OCI-LY7 (cell line): Measurements from ENCODE around the gene SFT2D3. TPM values are rescaled to one million over a fixed set of nuclear protein-coding genes. Genes with fewer than 3 reads are reported as not detected.
A peak's percentile ranks its signal among the peaks of the same experiment; 100 is the strongest.
"Not testable (repeated sequence)": the region's sequence is repeated elsewhere in the genome, so short reads cannot be mapped to it uniquely, and the experiment has no call there.

ENCODE experiments used
- BruUV-seq: library from RNA; stranded (reverse); fragments of 400-500 nt; replicated peaks from 2 replicates; lab custom pipeline; 2021; lab: Mats Ljungman, UMichigan
- CTCF ChIA-PET: fragments of 300-600 bp; sonication (Branson Sonifier 250); formaldehyde crosslinking; loops from one replicate; lab custom pipeline; 2022; ENCODE audit warnings: antibody characterized with exemption; ENCODE audit not compliant: unreplicated experiment; lab: Charles Lee
- POLR2A ChIA-PET: fragments of 300-600 bp; sonication (Branson Sonifier 250); formaldehyde crosslinking; loops from one replicate; lab custom pipeline; 2022; ENCODE audit warnings: antibody characterized with exemption; lab: Charles Lee
- DNase-seq: peaks from one replicate; pipeline ENCODE4 v3.0.0-alpha.2; 2015; ENCODE audit warnings: low spot score
- H2AFZ ChIP-seq: fragments of 200-600 bp; sonication (generic), shearing (Covaris generic); 2 replicates; pipeline ENCODE4 v1.6.1; 2014; ENCODE audit warnings: mild to moderate bottlenecking, antibody characterized with exemption, low read length, moderate library complexity
- H3K27ac ChIP-seq: fragments of 200-600 bp; sonication (generic); 2 replicates; pipeline ENCODE4 v1.5.1; 2014; ENCODE audit warnings: mixed run types, low read depth, mild to moderate bottlenecking, moderate library complexity, low read length, inconsistent platforms; ENCODE audit not compliant: poor library complexity, severe bottlenecking
- H3K36me3 ChIP-seq: fragments of 200-600 bp; sonication (generic); 2 replicates; pipeline ENCODE4 v1.6.1; 2014; ENCODE audit warnings: mild to moderate bottlenecking, antibody characterized with exemption, low read length, moderate library complexity, mixed read lengths; ENCODE audit not compliant: insufficient read depth
- H3K4me1 ChIP-seq: fragments of 200-600 bp; sonication (generic); 2 replicates; pipeline ENCODE4 v1.5.1; 2014; ENCODE audit warnings: mild to moderate bottlenecking, low read length; ENCODE audit not compliant: insufficient read depth, poor library complexity, severe bottlenecking
- H3K4me2 ChIP-seq: fragments of 200-600 bp; sonication (generic); 2 replicates; pipeline ENCODE4 v1.6.1; 2014; ENCODE audit warnings: mild to moderate bottlenecking, low read length
- H3K4me3 ChIP-seq: fragments of 200-600 bp; sonication (generic); 2 replicates; pipeline ENCODE4 v1.5.1; 2014; ENCODE audit warnings: mild to moderate bottlenecking, low read depth, low read length; ENCODE audit not compliant: poor library complexity, severe bottlenecking
- H3K79me2 ChIP-seq: fragments of 200-600 bp; sonication (generic); 2 replicates; pipeline ENCODE4 v1.6.1; 2016; ENCODE audit warnings: low read depth, mild to moderate bottlenecking, low read length, moderate library complexity, mixed read lengths; ENCODE audit not compliant: insufficient read depth
- H3K9me2 ChIP-seq: fragments of 200-600 bp; sonication (generic); 2 replicates; pipeline ENCODE4 v1.6.1; 2016; ENCODE audit warnings: mild to moderate bottlenecking, low read length, mixed read lengths; ENCODE audit not compliant: insufficient read depth
- H3K9me3 ChIP-seq: fragments of 200-600 bp; sonication (generic); 2 replicates; pipeline ENCODE4 v1.6.1; 2014; ENCODE audit warnings: mild to moderate bottlenecking, mixed run types, low read length, mixed read lengths
- H4K20me1 ChIP-seq: fragments of 200-600 bp; sonication (generic); 2 replicates; pipeline ENCODE4 v1.6.1; 2014; ENCODE audit warnings: mild to moderate bottlenecking, antibody characterized with exemption, low read length, moderate library complexity, mixed read lengths; ENCODE audit not compliant: insufficient read depth
- EZH2phosphoT487 ChIP-seq: fragments of 200-600 bp; sonication (generic); IDR thresholded peaks from 2 replicates; pipeline ENCODE4 v1.6.1; 2018; ENCODE audit warnings: low read depth, borderline replicate concordance, mild to moderate bottlenecking, mixed run types, antibody characterized with exemption, low read length, moderate library complexity, mixed read lengths
- intact Hi-C: fragments of 100-400 bp; cut with micrococcal nuclease; formaldehyde crosslinking; loops from one replicate; pipeline ENCODE4 v1.10.0; 2022; ENCODE audit not compliant: unreplicated experiment
- total RNA-seq, 2 experiments: library from RNA; depleted of rRNA in 1 of 2; stranded (reverse); fragments of >200 nt in 1 of 2; shearing (Covaris generic) in 1 of 2; gene quantifications; 2 replicates each; pipeline ENCODE4 v1.2.3, GENCODE V29; 2014 to 2022
- TF ChIP-seq, protein P1 (sequence below): fragments of 200-600 bp; sonication (generic); conservative IDR thresholded peaks from 2 replicates; pipeline ENCODE4 v1.5.1; 2014; ENCODE audit warnings: mild to moderate bottlenecking, antibody characterized with exemption, low read length, moderate library complexity, mixed read lengths

SFT2D3 gene
- total RNA-seq, 2 experiments from 2014 or later: 7.6 to 14.3 TPM

DNA sequence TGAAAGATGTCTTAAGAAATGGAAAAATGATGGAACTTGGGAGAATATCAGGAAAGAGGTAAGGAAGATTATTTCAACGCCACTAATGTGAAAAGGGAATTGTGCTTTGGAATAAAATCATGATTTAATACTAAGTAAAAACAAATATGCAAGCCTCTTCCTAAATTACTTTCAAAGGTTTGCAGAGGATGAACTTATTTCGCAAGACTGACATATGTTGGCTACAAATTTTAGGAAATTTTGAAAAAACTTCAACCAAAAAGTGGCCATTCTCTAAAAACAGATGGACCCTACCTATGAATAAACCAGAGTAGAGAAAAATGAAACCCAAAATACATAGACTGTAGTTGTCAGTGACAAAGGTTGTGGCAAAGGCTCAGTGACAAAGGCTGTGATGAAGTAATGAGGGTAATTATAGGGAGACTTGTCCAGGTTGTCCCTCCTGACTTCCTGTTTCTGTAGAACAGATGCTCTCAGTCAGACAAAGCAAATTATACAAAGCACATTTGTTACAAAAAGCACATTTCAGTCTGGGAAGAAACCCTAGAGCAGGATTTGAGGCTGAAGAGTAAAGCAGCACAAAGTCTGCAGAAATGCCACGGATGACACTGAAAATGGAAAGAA, 39.5 kb downstream of the SFT2D3 start:
- H3K9me2 ChIP-seq: no peaks in the 10 kb centered on the region
- intact Hi-C loops: no loop called here
- BruUV-seq: no TSS peak
- ChIA-PET CTCF (no interaction called here), POLR2A (no interaction called here)
- no peaks in the 10 kb centered on the region for H3K9me3 ChIP-seq
- no peaks in the 10 kb centered on the region for H3K4me1 ChIP-seq
- H3K79me2 ChIP-seq: no peaks in the 10 kb centered on the region
- H3K27ac ChIP-seq: no peak overlapping the region
- H3K4me2 ChIP-seq: no peak overlapping the region
- no peak overlapping the region for H2AFZ ChIP-seq
- no peak for TF ChIP-seq EZH2phosphoT487
- TF ChIP-seq, protein P1, sequence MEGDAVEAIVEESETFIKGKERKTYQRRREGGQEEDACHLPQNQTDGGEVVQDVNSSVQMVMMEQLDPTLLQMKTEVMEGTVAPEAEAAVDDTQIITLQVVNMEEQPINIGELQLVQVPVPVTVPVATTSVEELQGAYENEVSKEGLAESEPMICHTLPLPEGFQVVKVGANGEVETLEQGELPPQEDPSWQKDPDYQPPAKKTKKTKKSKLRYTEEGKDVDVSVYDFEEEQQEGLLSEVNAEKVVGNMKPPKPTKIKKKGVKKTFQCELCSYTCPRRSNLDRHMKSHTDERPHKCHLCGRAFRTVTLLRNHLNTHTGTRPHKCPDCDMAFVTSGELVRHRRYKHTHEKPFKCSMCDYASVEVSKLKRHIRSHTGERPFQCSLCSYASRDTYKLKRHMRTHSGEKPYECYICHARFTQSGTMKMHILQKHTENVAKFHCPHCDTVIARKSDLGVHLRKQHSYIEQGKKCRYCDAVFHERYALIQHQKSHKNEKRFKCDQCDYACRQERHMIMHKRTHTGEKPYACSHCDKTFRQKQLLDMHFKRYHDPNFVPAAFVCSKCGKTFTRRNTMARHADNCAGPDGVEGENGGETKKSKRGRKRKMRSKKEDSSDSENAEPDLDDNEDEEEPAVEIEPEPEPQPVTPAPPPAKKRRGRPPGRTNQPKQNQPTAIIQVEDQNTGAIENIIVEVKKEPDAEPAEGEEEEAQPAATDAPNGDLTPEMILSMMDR: no peak
- no peaks in the 10 kb centered on the region; the same call in 1 of the 2 replicates for H4K20me1 ChIP-seq
- H3K36me3 ChIP-seq: peaks cover 86% of the 10 kb centered on the region
- H3K4me3 ChIP-seq: no peak overlapping the region
- peak; percentile 10 for DNase-seq

DNA sequence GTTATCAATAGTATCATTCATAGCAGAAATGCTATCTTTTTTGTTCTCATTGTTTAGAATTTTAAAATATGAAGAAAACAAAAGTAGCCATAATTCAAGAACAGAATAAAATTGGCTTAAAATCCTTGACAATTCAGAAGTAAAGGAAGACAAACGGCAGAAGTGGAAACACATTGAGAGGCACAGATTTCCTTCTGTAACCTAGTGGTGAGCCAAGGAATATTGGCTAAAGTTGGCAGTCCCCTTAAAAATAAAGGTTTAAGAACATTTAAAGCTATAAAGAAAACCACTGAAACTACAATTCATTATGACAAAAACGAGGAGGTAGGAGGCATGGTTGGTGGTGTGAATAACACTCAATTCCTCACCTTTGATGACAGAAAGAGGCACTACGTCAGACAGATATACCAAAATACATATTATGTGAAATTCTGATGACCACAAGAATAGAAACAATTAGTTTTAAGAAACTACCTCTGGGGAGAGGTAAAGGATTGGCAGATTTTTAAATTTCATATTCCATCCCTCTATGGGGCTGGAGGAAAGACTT, 42.3 kb downstream of the SFT2D3 start:
- Histone ChIP-seq H3K79me2 (0 out of 2 replicates have a peak, but pooled peaks cover 5% of the 10 kb centered on the region), H3K36me3 (peaks cover 86% of the 10 kb centered on the region), H4K20me1 (no peaks in the 10 kb centered on the region; the same call in 1 of the 2 replicates), H3K27ac (no peak overlapping the region), H3K4me3 (no peak overlapping the region), H3K9me2 (no peaks in the 10 kb centered on the region), H3K4me2 (no peak overlapping the region), H2AFZ (no peak overlapping the region), H3K4me1 (no peaks in the 10 kb centered on the region), H3K9me3 (no peaks in the 10 kb centered on the region)
- TF ChIP-seq, protein P1: peak; percentile 23; the same call in 1 of the 2 replicates
- no peak for TF ChIP-seq EZH2phosphoT487
- BruUV-seq: no TSS peak
- ChIA-PET POLR2A (interaction anchor here (0.7 to 0.9 kb wide), 2 partner anchors 11 to 17 kb away, joined by 3 read pairs; no protein-coding TSS in a partner anchor), CTCF (no interaction called here)
- DNase-seq: no peak
- intact Hi-C loops: no loop called here

DNA sequence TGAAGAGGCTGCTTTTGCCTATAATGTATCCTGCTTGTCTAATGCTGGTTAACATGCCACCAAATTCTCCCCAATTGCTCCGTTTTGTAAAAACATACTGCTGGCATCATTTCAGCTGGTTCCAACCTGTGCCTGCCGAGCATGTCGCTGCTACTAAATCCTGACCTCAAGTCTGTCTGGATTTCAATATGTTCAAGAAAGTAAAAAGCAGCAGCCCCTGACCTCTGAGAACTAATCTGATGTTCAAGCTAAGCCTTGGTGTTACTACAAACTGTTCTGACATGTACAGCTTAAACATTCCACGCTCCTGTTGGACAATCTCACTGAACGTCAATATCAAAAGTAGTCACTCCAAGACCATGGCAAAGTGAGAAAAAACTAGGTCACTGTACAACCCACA, 46.3 kb downstream of the SFT2D3 start:
- no peak for DNase-seq
- TF ChIP-seq EZH2phosphoT487: no peak
- TF ChIP-seq, protein P1: no peak
- H4K20me1 ChIP-seq: no peaks in the 10 kb centered on the region
- ChIA-PET POLR2A (no interaction called here), CTCF (no interaction called here)
- intact Hi-C loops: loop anchor here (2.0 kb wide), 1 partner anchor 45 kb away; no protein-coding TSS in a partner anchor
- H3K36me3 ChIP-seq: peaks cover 82% of the 10 kb centered on the region
- H2AFZ ChIP-seq: no peak overlapping the region
- H3K79me2 ChIP-seq: 0 out of 2 replicates have a peak, but pooled peaks cover 5% of the 10 kb centered on the region
- no peaks in the 10 kb centered on the region for H3K9me2 ChIP-seq
- H3K27ac ChIP-seq: no peak overlapping the region
- H3K4me1 ChIP-seq: peaks cover 13% of the 10 kb centered on the region
- no peak overlapping the region for H3K4me3 ChIP-seq
- BruUV-seq: TSS peak; percentile 28
- H3K4me2 ChIP-seq: no peak overlapping the region
- H3K9me3 ChIP-seq: no peaks in the 10 kb centered on the region

DNA sequence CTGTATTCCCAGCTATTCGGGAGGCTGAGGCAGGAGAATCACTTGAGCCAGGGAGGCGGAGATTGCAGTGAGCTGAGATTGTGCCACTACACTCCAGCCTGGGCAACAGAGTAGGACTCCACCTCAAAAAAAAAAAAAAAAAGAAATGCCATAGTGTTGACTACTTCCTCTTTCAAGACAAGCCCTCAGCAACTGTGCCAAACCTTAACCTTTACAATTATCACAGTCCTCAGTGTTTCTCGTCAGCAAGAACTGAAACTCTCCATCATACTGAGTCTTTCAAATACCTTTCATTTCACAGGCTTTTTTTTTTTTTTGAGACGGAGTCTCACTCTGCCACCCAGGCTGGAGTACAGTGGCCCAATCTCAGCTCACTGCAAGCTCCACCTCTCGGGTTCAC, 48.2 kb downstream of the SFT2D3 start:
- peak; percentile 86 for DNase-seq

More for the DNA sequence above, 48.2 kb downstream of the SFT2D3 start:
- H3K9me2 ChIP-seq, H3K9me3 ChIP-seq, H3K4me3 ChIP-seq, BruUV-seq, H2AFZ ChIP-seq, H4K20me1 ChIP-seq, CTCF ChIA-PET, H3K79me2 ChIP-seq: not testable (repeated sequence)
- intact Hi-C loops: loop anchor here (2.0 kb wide), 1 partner anchor 47 kb away; no protein-coding TSS in a partner anchor
- Histone ChIP-seq H3K4me2 (peak overlapping the region; percentile 25), H3K4me1 (peaks cover 13% of the 10 kb centered on the region), H3K36me3 (peaks cover 83% of the 10 kb centered on the region), H3K27ac (peak overlapping the region; percentile 62)
- POLR2A ChIA-PET: interaction anchor here (0.6 to 2.5 kb wide), 11 partner anchors 17 to 204 kb away, joined by 3 to 10 read pairs (median 4); no protein-coding TSS in a partner anchor
